Activated CD8-positive, alpha-beta memory T cell treated with anti-CD3 and anti-CD28 coated beads, Interleukin-2, amount 50 U/mL, for 24 hours (primary cell): Measurements from ENCODE around the gene TRIM34.
"Not testable (repeated sequence)": the region's sequence is repeated elsewhere in the genome, so short reads cannot be mapped to it uniquely, and the experiment has no call there.

Experiments used
- DNase-seq: peaks from one replicate; pipeline ENCODE4 v3.0.0-alpha.2; 2020; ENCODE audit errors: extremely low read depth

The TRIM34 gene

GRCh38 chr11:5684646-5685362 is 60.0 kb downstream of the TRIM34 start, which contains the start of gene TRIM5:
Gene TRIM5, minus strand, starts transcription at chr11:5685074. Its CDS starts 4,897 bp downstream, at chr11:5680177.
- peak; percentile 63 for DNase-seq

DNA sequence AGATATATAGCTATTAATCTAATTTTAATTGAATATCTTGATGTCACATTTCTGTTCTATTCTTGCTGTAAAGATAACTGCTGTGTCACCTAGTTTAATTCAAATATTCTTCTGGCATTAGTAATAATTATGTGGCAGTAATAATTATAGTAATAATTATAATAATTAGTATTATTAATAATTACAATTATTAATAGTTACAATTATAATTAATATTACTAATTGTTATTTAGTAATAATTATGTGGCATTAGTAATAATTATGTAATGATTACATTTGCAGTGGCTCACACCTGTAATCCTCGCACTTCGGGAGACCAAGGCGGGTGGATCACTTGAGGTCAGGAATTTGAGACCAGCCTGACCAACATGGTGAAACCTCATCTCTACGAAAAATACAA is 61.6 kb downstream of the TRIM34 start:
- no peak for DNase-seq

- no peak for DNase-seq
Observed at GRCh38 chr11:5688482-5688881, 63.7 kb downstream of the TRIM34 start.

- DNase-seq, result no peak
Observed at GRCh38 chr11:5689551-5689983, 64.8 kb downstream of the TRIM34 start, which contains the start of gene TRIM22. Gene TRIM22, plus strand, starts transcription at chr11:5689790. Its CDS starts 6,443 bp downstream, at chr11:5696233.

DNA sequence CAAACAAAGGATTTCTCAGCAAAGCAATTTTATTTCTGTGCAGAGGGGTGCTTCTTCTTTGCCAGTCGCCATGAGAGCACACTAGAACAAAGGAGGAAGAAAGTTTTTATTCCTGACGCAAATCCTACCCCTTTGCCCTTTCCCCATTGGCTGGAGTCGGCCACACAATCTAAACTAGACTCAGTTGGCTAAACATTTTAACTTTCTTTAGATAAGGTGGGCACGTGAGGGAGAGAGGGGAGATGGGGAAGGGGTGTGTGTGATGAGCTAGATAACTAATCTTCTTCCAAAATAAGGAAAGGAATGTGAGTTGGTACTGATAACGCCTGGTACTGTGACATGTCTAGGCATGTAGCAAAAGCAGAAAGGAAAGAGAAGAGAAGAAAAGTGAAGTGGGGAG is 65.4 kb downstream of the TRIM34 start:
- DNase-seq, result no peak

DNA sequence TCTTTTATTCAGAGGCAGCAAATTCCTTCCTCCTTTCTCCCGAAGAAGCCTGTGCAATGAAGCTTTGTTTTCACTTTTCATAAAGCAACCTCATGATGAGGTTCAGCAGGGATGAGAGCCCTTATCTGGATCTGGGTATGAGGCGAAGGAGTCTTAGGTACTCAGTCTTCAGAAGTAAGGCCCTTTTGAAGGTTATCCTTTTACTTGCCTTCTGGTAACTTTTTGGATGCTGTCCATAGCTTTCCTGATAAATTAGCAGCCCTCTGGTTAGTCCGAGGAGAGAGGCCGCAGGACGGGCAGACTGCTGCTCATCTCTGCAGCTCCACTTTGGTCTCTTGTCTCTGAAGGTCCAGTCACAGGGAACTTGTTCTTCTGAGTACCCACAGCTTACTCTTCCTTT is 65.9 kb downstream of the TRIM34 start:
- DNase-seq, result no peak

- not testable (repeated sequence) for DNase-seq
Observed at GRCh38 chr11:5691238-5691963, 66.6 kb downstream of the TRIM34 start.

DNA sequence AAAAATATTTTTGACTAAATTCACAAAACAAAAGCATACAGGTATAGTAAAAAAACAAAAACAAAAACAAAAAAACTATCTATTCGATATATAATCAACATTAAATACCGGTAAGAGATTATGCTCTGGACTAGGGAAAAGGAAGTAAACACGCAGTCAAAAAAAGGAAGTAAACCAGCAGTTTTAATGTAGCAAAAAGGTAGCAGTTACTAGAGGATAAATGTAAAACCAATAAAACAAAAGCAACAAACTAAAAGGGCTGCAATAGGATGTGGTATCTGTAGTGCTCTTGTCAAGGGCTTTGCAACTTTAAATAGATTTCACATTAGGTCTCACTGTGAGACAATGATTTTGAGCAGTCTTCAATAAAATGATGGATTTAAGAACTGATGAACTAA is 67.2 kb downstream of the TRIM34 start:
- no peak for DNase-seq
